KG1 (cell line): Measurements from ENCODE around the gene ALK.
"Not testable (repeated sequence)": the region's sequence is repeated elsewhere in the genome, so short reads cannot be mapped to it uniquely, and the experiment has no call there.

Experiments used
- DNase-seq: peaks from one replicate; lab custom pipeline; 2025; lab: John Stamatoyannopoulos, UW

ALK gene

DNA sequence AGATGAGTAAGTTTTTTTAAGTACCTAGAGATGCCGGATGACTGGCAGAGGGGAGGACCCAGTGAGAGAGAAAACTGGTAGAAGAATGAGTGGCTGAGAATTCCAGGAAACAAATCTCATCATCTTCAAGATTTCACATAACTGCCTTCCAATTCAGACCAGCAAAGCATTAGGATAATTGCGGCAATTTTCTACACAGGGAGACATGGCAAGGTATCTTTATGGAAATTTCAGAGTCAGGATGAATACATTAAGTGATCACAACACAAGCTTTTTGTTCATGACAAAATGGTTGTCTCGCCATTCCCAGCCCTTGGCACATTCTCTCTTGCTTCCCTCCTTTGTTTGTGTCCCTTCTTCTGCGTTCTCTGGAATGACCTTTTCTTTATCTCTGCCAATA is 82.1 kb downstream of the ALK start:
- DNase-seq: no peak

DNA sequence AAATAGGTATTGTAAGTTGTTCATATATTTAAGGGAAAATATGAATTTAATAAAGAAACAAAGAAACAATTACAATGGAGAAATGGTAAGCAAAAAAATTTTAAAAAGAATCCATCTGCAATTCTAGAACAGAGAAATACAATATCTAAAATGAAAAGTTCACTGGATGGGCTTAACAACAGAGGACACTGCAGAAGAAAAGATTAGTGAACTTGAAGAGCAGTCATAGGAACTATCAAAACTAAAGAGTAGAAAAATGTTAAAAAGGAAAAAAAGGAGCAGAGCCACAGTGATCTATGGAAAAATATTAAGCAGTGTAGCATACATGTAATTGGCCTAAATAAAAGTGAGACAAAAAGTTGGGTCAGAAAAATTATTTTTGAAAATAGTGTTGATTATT is 83.5 kb downstream of the ALK start:
- no peak for DNase-seq

DNA sequence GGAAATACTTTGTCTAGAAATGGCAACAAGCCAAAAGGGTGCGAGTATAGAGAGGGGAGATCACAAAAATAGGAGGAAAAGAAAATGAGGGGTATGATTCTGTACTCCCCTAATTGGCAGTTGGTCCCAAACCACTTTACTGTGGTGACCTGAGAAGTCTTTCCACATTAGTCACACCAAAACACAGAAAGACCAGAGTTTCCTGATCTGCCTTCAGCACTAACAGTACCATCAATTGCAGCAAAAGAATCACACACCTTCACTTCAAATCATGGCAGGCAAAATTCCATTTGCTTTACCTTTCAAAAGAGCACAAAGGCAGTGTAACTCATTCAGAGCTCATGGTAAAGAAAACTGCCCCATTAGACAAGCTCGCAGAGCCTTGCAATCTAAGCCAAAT is 86.8 kb downstream of the ALK start:
- no peak for DNase-seq

DNA sequence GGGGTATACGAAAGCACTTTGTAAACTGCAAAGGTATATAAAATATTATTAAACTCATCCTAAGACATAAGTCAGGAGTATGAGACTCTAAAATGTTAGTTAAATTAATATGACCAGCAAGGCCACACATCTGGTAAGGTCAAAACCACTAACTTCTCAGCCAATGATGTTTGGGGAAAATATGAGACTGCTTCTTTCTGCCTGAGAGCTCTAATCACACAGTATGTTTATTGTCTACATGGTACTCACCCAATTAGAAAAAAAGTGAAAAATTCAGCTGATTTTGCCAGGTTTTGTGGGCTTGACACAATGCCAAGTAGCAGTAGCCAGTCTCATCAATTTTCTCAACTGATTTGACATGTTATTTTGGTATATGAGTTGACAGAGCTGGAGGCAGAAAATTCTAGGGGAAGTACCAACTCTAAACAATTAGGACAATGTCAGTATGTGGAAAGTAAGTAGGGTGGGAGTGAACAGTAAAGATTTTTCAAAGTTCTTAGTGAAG is 87.3 kb downstream of the ALK start:
- no peak for DNase-seq

DNA sequence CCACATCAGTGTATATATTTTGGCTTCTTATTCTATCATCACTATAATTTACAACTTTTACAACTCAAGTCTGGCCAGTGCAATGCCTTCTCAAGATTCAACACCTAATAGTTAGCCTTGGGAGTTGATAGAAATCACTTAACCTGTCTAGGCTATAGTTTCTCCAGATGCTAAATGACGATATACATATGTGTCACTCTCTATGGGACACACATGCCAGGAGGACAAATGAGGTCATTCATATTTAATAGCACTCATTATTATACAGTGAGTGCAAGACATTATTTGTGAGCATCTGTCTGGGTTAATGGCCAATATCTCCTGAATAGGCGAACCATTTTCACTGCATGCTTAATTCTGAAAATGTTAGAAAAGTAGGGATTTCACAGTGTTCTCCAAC is 89.8 kb downstream of the ALK start:
- no peak for DNase-seq

DNA sequence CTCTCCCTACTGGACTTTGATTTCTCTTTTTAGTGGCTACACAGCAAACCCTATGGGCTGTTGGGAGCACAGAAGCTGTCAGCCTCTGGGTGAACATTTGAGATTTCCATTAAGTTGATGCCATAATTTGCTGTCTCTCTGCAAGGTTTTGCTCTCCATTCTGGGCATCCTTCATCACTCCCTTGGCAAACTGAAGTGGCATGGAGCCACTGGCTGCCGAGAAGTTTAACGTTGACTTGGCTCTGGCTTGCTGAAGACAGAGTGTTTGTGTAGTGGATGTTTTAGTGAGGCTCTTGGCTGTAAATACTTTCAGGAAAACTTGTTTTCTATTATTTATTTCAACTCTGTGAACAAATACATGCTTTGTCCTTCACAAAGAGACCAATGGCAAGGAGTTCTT is 91.5 kb downstream of the ALK start:
- DNase-seq: no peak

DNA sequence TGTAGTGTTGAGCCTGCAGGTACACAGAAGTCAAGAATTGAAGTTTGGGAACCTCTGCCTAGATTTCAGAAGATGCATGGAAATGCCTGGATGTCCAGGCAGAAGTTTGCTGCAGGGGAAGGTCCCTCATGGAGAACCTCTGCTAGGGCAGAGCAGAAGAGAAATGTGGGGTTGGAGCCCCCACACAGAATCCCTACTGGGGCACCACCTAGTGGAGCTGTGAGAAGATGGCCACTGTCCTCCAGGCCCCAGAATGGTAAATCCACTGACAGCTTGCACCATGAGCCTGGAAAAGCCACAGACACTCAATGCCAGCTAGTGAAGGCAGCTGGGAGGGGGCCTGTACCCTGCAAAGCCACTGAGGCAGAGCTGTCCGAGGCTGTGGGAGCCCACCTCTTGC is 97.2 kb downstream of the ALK start:
- not testable (repeated sequence) for DNase-seq

DNA sequence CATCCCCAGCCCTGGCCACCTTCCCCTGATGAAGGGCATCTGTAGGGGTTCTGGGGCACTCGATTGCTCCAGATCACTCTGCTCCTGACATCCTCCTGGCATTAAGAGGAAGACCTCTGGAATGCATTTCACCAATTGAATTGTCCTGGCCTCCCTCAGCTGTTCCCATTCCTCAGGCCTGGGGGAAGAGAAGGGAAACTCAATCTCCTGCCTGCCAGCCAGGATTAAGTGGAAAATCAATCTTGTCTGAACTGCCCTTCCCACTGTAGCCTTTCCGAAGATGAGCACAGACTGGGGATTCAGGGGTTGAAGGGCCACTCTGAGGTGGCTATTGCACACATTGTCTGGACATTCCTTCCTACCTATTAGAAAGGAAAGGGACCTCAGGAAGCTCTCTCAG is 99.8 kb downstream of the ALK start:
- no peak for DNase-seq

DNA sequence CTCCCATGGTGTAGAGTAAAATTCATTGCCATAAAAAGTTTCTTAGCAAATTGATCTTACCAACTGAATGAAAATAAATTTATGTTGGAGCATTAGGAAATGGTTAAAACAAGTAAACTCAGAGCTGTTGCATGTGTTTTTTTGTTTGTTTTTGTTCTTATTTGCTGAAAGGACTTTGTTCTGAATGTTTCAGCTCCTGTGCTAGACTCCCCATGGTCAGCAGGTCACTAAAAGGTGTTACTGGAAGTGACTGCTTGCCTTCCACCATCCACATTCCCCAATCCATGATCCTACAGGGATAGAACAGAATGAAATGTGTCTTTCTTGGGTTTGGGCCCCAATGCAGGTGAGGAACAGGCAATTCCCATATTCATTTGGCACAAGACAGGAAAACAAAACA is 101.8 kb downstream of the ALK start:
- no peak for DNase-seq

DNA sequence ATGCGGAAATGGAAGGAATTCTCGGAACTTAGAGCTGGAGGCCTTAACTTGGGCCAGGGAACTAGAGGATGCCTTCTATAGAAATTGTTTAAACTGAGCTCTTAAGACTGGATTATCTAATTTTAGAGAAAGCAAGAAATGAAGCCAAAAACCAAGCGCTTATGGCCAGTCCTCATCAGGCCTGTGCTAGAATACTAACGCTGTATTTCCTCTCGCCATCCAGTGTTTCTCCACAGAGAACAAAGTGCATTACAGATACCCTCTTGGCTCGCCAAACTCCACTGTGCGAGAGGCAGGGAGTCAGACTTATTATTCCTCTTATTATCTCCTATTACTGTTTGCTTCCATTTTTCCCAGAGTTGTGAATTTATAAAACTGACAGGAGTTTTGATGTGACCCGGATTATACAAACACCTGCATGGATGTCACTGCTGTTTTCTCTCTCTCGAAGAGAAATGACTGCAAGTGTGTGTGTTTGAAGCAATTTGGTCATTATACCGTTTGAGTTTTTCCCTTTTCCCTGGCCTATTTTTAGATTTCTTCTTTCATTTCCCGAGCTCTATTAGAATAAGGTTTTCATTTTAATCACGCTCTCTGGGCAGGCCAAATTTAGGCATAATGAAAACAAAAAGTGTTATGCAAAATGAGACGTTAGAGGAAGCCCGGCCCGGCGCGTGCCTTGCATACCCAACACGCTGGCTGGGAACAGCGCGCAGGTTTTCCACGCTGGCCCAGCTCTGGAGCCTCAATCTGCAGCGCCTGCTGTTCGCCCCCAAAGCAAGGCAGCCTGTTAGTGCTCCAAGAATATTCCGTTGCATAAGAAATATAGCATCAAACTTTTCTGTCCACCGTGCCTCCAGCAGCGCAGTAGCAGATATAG is 103.3 kb downstream of the ALK start:
- DNase-seq: no peak

DNA sequence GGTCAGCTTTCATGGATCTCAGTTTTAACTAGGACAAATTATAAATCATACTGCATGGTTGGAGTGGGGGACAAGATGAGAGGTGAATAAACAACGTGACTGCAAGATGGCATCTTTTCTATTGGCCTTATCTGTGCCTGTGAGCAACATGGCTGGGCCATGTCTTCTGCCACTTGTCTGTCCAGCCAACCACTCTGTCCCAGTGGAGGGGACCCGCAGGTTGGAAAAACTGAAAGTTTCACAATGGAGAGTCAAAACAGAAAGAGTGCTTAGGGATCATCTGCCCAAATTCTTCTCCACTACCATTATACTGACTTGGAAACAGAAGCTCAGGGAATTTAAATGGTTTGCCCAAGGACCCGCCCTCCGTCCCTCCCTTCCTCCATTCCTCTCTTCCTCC is 104.1 kb downstream of the ALK start:
- DNase-seq: no peak

DNA sequence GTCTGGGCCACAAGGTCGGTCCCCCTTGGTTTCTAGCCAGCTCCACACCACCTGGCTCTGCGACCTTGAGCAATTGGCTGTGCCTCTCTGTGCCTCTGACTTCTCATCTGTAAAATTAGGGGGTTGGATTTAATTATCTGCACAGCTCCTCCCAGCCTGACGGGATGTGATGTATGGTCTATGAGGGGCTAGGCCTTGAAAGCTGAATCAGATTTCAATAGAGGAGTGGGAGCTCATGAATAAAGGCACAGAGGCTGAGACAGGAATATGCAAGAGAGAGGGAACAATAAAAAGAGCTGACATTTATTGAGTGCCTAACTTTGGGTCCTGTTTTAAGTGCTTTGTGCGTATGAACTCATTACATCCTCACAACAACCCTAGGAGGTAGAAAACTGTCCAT is 104.7 kb downstream of the ALK start:
- no peak for DNase-seq

DNA sequence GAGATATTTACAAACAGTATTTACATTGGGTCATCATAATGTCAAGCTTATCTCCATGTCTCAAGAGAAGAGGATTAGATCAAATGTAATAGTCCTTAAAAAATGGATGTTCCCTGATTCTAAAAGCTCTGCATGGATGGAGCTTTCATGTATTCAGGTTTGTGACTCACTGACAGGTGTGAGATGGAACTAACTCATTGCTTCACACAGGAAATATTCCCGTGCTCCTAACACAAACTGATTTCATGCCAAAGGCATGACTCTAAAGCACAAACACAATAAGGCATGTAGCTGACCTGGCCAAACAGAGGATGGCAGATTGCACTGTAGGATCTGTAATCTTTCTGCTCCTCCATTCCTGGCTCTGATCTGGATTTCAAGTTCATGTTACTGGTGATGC is 110.0 kb downstream of the ALK start:
- DNase-seq: no peak

DNA sequence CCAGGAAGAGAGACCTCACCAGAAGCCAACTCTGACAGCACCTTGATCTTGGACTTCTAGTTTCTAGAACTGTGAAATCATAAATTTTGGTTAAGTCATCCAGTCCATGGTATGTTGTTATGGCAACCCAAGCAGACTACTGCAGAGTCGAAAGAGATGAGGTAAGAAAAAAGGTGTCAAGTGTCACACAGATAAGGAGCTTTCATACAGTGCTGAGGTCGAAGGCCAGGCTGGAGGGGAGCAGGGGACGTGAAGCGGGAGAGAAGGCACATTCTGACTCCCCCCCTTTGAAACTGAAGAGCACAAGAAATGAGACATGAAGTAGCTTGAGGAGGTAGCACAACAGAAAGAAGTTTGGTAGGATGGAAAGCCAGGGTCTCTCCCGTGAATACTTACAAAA is 110.4 kb downstream of the ALK start:
- DNase-seq: no peak

DNA sequence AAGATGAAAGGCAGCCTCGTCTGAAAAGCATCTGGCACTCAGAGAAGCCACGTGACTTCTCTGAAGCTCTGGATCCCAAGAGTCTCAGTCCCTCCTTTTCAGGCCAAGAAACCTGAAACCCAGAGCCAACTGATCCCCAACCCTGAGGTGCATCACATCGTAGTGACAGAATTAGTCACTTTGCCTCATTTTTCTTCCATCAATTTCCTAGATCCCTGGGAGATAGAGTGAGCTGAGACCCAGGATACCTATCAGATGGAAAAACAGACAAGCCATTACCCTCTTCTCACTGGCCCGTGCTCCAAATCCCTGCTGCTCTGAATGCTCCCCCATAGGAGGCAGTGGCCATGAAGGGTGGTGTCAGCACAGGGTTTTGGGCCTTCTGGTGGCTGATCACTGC is 113.1 kb downstream of the ALK start:
- no peak for DNase-seq

DNA sequence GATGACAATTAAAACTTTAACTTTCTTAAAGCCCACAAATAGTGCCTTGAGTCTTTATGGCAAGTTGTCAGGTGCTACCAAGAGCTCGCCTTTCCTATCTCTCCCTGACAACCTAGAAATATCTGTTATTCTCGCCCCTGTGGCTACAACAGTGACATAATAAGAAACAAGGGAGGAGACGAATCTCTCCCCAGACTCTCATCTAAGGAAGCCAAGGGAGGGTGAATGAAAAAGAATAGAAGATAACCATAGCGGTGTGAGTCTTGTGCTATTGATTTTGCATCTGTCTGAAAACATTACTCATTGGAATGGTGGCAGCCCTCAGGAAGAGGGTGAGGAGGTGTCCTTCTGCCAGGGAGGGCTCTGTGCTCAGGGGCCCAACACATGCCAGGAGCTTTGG is 114.3 kb downstream of the ALK start:
- DNase-seq: no peak

DNA sequence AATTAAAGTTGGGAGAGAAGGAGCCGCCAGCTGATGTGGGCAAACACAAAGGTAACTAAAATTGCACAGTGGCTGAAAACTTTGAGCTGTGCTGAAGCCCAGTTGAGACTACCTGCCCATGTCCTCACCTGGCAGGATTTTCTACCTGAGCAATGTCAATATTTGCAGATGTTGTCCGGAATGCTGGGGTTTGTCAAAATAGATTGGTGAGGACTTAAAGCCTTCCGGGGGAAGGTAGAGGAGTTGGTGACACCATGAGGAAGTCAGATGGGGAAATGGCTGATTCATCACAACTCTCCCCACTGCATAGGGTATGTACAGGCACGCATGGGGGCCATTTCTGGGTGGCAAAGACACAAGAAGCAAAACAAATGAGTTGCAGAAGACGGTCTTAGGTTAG is 114.9 kb downstream of the ALK start:
- no peak for DNase-seq

DNA sequence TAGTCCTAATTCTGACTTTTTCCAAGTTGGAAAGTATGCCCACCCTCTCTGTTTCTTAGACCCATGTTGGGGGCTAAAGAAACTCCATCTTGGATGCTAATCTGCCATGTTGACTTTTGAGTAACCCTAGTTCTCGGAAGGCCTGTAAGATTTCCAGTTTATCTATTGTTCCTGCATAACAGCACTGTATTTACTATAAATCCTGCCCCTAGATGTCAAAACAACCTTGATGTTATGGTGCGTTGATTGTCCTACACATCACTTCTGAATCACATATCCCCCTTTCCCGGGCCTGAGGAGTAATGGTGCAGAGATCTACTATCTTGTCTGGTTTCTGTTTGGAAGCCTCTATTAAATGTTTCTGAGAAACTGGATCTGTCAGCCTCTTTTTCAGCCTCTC is 116.7 kb downstream of the ALK start:
- no peak for DNase-seq

DNA sequence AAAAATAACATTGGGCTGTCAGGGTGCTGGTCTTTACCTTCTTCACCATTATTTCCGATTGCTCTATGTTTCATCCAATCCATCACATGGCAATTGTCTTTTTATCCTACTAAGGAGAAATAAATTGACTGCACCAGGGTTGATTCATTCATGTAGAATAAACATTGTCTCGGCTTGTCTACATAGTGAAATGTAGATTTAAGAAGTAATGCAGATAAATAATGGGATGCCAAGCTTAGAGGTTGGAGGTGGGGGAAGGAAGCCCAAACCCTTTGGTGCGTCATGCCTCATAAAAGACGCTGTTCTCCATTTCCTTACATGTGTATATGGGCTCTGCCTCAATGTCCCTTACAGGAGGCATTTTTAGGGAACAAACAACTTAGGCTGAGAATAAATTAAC is 117.8 kb downstream of the ALK start:
- DNase-seq: no peak

DNA sequence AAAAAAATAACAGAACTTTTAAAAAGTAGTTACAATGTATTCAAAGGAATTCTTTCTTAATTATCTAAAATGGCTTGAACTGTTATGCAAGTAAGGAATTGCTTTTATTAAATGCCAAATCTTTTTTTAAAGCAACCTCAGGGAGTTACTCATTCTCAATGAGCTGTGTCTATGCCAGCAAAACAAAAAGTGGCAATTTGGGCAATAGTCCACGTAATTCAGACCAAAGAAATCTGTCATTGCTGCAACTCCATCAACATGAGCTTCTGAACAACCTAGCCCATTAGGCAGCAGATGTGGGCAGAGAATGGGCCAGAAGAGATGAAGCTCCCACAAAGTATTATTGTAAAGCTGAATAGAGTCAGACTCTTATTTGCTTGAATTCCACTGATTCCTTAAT is 118.4 kb downstream of the ALK start:
- DNase-seq: no peak

DNA sequence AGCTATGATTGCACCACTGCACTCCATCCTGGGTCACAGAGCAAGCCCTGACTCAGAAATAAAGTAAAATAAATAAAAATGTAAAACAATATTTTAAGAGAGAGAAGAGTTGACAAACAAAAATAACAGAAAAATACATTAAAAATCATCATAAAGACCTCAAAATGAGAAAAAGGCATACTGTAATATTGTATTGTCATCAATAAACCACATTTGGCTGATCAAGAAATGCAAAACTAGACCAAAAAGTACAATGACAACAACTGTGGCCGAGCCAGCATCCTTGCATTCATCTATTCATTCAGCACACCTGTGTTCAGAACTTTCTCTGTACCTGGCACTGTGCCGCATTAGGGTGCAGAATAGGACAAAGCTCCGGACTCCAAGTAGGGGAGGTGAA is 121.8 kb downstream of the ALK start:
- DNase-seq: no peak

DNA sequence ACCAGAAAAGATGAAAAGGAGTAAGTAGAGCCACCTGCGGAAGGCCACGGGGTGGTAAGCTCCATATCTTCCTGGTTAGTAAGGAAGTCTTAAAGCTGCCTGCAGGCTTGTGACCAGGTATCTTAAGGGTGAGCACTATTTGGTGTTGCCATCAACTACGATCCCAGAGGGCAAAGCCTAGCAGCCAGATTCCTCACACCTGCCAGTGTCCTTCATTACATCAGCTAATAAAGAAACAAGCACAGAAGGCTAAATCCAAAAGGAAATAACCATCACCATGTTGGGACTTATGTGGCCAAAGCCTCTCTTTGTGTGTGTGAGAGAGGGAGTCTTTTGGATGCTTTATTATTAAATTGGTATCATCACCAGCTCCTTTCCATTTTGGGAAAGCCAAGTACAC is 123.5 kb downstream of the ALK start:
- no peak for DNase-seq

DNA sequence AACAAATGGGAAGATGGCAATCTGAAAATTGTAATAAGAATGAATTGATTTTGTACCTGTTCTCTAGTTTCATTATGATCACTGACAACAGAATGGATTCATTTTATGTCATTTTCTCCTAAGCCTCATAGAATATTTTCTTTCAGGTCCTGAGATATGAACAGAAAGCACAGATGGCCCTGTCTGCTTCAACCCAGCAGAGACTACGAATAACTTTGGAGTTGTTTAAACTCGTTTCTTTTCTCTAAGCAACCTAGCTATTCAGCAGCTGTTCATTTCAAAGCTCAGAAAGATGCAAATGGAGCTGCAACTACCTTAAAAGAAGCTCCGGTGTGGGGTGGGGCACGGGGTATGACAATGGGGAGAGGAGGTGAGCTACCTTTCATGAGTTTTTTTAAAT is 124.9 kb downstream of the ALK start:
- DNase-seq: no peak

DNA sequence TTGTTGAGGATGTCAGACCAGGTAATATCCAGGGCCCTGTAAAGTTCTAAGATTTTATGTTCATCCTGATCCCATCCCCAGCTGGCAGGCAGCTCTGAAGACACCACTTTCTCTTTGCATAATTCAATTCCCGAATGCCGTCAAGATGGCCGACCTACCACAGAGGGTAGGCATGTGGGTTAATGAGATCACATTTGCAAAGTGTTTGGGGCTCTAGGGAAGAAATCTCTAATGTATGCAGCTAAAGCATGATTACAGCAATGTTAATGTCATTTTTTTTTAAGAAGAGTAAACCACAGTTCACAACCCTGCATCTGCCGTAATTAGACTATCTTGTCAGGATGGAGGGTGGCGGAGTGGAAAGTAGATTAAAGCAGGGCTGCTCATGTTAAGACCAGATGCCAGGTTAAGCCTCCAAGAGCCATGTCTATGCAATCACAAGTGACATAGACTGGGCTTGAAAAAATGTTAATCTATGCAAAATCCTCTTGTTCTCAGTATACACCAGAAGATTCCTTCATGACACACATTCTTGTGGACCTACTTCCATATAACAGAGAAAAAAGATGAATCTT is 131.4 kb downstream of the ALK start:
- DNase-seq: no peak
